ENCODE data around the gene KRT78.

GRCh38 chr12:52851787-52852186, 3.0 kb upstream of the KRT78 start:
- TF ChIP-seq CTCF (IDR thresholded peaks at IDR 0.05) (no peak), POLR2A (IDR thresholded peaks at IDR 0.05) (no peak)
